ENCODE data around the gene ASF1B. TPM values are rescaled to one million over a fixed set of nuclear protein-coding genes. Genes with fewer than 3 reads are reported as not detected.

Gene ASF1B
- total and polyA plus RNA-seq, 2 experiments from 2014 or later = 21.8 to 27.5 TPM

- Histone ChIP-seq H3K4me1 (ENCODE audit: low read depth) (no peaks in the 10 kb centered on the region), H3K9me3 (ENCODE audit: low read depth) (no peaks in the 10 kb centered on the region), H3K27ac (no peak overlapping the region), H3K36me3 (peaks cover 22% of the 10 kb centered on the region), H3K4me3 (no peak overlapping the region), H3K27me3 (no peaks in the 10 kb centered on the region)
- no peak for TF ChIP-seq CTCF (IDR thresholded peaks at IDR 0.05; ENCODE audit: low read depth, low read length)
- DNase-seq (ENCODE audit: low read depth in 1 of 2, low spot score in 1 of 2) = no peak
Observed at GRCh38 chr19:14167576-14168138, 31.3 kb upstream of the ASF1B start.

- H3K27me3 ChIP-seq = no peaks in the 10 kb centered on the region
- H3K9me3 ChIP-seq (ENCODE audit: low read depth) = no peaks in the 10 kb centered on the region
- H3K36me3 ChIP-seq = peaks cover 16% of the 10 kb centered on the region
- no peaks in the 10 kb centered on the region for H3K4me1 ChIP-seq (ENCODE audit: low read depth)
- no peak overlapping the region for H3K4me3 ChIP-seq
- DNase-seq (ENCODE audit: low read depth in 1 of 2, low spot score in 1 of 2) = no peak
- H3K27ac ChIP-seq = no peak overlapping the region
- TF ChIP-seq CTCF (IDR thresholded peaks at IDR 0.05; ENCODE audit: low read depth, low read length) = no peak
Observed at GRCh38 chr19:14166999-14167575, 30.7 kb upstream of the ASF1B start.

- no peaks in the 10 kb centered on the region for H3K27me3 ChIP-seq
- no peak for TF ChIP-seq CTCF (IDR thresholded peaks at IDR 0.05; ENCODE audit: low read depth, low read length)
- DNase-seq (ENCODE audit: low read depth in 1 of 2, low spot score in 1 of 2) = no peak
- H3K4me1 ChIP-seq (ENCODE audit: low read depth) = no peaks in the 10 kb centered on the region
- no peaks in the 10 kb centered on the region for H3K9me3 ChIP-seq (ENCODE audit: low read depth)
- H3K4me3 ChIP-seq = no peak overlapping the region
- peaks cover 11% of the 10 kb centered on the region for H3K36me3 ChIP-seq
- no peak overlapping the region for H3K27ac ChIP-seq
Observed at GRCh38 chr19:14165990-14166830, 29.8 kb upstream of the ASF1B start.

GRCh38 chr19:14164724-14165493 lies 28.5 kb upstream of the ASF1B start:
- no peak for DNase-seq (ENCODE audit: low read depth in 1 of 2, low spot score in 1 of 2)
- no peak for TF ChIP-seq CTCF (IDR thresholded peaks at IDR 0.05; ENCODE audit: low read depth, low read length)
- no peaks in the 10 kb centered on the region for H3K4me1 ChIP-seq (ENCODE audit: low read depth)
- peaks cover 4% of the 10 kb centered on the region for H3K36me3 ChIP-seq
- H3K9me3 ChIP-seq (ENCODE audit: low read depth) = no peaks in the 10 kb centered on the region
- no peak overlapping the region for H3K27ac ChIP-seq
- no peaks in the 10 kb centered on the region for H3K27me3 ChIP-seq
- H3K4me3 ChIP-seq = no peak overlapping the region

GRCh38 chr19:14164082-14164481 lies 27.7 kb upstream of the ASF1B start:
- DNase-seq (ENCODE audit: low read depth in 1 of 2, low spot score in 1 of 2) = no peak
- Histone ChIP-seq H3K36me3 (no peaks in the 10 kb centered on the region), H3K4me1 (ENCODE audit: low read depth) (no peaks in the 10 kb centered on the region), H3K9me3 (ENCODE audit: low read depth) (no peaks in the 10 kb centered on the region), H3K27me3 (no peaks in the 10 kb centered on the region), H3K27ac (no peak overlapping the region), H3K4me3 (no peak overlapping the region)
- no peak for TF ChIP-seq CTCF (IDR thresholded peaks at IDR 0.05; ENCODE audit: low read depth, low read length)

All from cardiac muscle cell (in vitro differentiated cells and primary cell).